A549 (cell line): ENCODE results near the gene CD37.

ENCODE experiments used
- CTCF ChIP-seq: fragments of >200 bp; sonication (Bioruptor Twin); formaldehyde crosslinking; IDR thresholded peaks from 3 replicates; pipeline ENCODE4 v1.5.1; 2016
- EP300 ChIP-seq, 2 experiments: fragments of >200 bp; sonication (Bioruptor Twin); formaldehyde crosslinking; IDR thresholded peaks; 2 replicates in 1 of 2; 3 replicates in 1 of 2; pipeline ENCODE4 v1.6.1; 2016 to 2017
- HDAC2 ChIP-seq: fragments of 200-600 bp; sonication (generic); IDR thresholded peaks from 2 replicates; pipeline ENCODE4 v1.6.1; 2016
- JUN ChIP-seq, 2 experiments: fragments of >200 bp; sonication (Bioruptor Twin); formaldehyde crosslinking; IDR thresholded peaks; 2 replicates in 1 of 2; 3 replicates in 1 of 2; pipeline ENCODE4 v1.6.1; 2016 to 2017
- MAX ChIP-seq: IDR thresholded peaks from 2 replicates; pipeline ENCODE4 v1.6.1; 2012
- NFE2L2 ChIP-seq: fragments of 150-350 bp; conservative IDR thresholded peaks from 2 replicates; pipeline ENCODE4 v1.6.1; 2014; ENCODE audit warnings: low read length
- POLR2A ChIP-seq: IDR thresholded peaks from 2 replicates; pipeline ENCODE4 v1.6.1; 2012; ENCODE audit warnings: mild to moderate bottlenecking, low read length
- POLR2AphosphoS2 ChIP-seq: conservative IDR thresholded peaks from 2 replicates; pipeline ENCODE4 v1.6.1; 2012; ENCODE audit warnings: low read length, improper control_type of control experiment, inconsistent platforms
- RAD21 ChIP-seq, 2 experiments: fragments of >200 bp in 1 of 2; sonication (Bioruptor Twin) in 1 of 2; formaldehyde crosslinking in 1 of 2; IDR thresholded peaks in 1 of 2; conservative IDR thresholded peaks in 1 of 2; 2 replicates in 1 of 2; 3 replicates in 1 of 2; pipeline ENCODE4 v1.6.1; 2012 to 2018; ENCODE audit warnings: inconsistent platforms in 1 of 2
- REST ChIP-seq: fragments of 200-600 bp; sonication (generic); IDR thresholded peaks from 2 replicates; pipeline ENCODE4 v1.6.1; 2016; ENCODE audit warnings: antibody characterized with exemption, mild to moderate bottlenecking, moderate library complexity
- RNF2 ChIP-seq: fragments of 200-600 bp; sonication (generic); IDR thresholded peaks from 2 replicates; pipeline ENCODE4 v1.6.1; 2016; ENCODE audit warnings: low read depth, mild to moderate bottlenecking, antibody characterized with exemption, moderate library complexity, borderline replicate concordance

GRCh38 chr19:49347835-49348234 is 12.6 kb downstream of the CD37 start:
- TF ChIP-seq RAD21 (conservative IDR thresholded peaks at IDR 0.05 in 1 of 2, IDR thresholded peaks at IDR 0.05 in 1 of 2) (no peak), NFE2L2 (no peak), JUN (IDR thresholded peaks at IDR 0.05) (no peak), POLR2A (no peak), CTCF (no peak; the same call in 2 of the 3 replicates), MAX (no peak), POLR2AphosphoS2 (no peak), RNF2 (no peak), EP300 (IDR thresholded peaks at IDR 0.05) (no peak), HDAC2 (no peak), REST (no peak)
